ENCODE measurements around the gene MATN3.
"Not testable (repeated sequence)": the region's sequence is repeated elsewhere in the genome, so short reads cannot be mapped to it uniquely, and the experiment has no call there.

The MATN3 gene, protein sequence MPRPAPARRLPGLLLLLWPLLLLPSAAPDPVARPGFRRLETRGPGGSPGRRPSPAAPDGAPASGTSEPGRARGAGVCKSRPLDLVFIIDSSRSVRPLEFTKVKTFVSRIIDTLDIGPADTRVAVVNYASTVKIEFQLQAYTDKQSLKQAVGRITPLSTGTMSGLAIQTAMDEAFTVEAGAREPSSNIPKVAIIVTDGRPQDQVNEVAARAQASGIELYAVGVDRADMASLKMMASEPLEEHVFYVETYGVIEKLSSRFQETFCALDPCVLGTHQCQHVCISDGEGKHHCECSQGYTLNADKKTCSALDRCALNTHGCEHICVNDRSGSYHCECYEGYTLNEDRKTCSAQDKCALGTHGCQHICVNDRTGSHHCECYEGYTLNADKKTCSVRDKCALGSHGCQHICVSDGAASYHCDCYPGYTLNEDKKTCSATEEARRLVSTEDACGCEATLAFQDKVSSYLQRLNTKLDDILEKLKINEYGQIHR

DNA sequence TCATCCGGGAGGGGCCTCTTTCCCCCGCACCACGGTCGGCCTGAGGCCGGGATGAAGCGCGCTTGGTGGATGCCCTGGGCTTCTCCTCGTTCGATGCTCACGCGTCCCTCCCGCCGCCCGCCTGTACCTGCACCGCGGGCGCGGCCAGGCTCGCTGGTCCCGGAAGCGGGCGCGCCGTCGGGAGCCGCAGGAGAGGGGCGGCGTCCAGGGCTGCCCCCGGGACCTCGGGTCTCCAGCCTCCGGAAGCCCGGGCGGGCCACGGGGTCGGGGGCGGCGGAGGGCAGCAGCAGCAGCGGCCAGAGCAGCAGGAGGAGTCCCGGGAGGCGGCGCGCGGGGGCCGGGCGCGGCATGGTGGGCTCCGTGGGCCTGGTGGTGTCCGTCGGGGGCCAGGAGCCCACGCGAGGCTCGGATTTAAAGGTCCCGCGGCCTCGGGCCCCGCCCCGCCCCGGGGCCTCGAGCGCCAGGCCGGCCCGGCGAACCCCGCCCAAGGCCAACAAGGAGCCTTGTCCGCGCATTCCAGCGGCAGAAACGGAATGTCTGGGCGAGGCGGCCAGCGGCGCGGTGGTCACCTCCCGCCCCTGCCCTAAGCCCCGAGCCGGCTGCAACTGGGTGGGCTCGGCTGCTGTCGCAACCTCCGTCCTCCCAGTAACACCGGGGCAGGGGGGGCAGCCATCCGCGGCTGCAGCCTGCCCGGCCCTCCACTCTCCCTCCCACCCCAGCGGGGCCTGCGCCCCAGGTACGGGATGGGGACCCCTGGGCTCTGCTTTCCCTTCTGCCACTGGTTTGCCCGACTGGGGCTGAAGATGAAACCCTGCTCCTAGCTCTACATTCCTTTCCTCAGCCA, at the start of gene MATN3:
MATN3 (minus strand) TSS at position 387 of the 844 bp plus-strand sequence; CDS start at position 350, 37 bp downstream.
- no peak for DNase-seq

DNA sequence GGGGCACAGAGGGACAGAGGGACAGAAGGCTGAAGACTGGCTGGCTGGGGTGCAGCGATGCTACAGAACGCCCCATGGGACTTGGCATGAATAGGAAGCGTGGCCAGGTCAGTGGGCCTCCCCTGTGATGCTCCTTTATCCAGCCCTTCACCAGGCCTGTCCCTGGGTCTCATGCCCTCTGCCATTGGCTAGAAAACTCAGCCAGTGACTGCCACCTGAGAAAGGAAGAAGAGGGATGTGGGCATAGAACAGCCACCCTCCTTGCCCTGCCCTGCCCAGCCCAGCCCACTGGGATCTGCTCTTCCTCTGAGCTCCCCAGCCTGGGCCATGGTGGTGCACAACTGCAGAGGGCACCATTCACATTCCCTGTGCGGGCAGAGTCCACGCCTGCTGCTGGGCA, 49.5 kb upstream of the MATN3 start:
- DNase-seq: no peak

DNA sequence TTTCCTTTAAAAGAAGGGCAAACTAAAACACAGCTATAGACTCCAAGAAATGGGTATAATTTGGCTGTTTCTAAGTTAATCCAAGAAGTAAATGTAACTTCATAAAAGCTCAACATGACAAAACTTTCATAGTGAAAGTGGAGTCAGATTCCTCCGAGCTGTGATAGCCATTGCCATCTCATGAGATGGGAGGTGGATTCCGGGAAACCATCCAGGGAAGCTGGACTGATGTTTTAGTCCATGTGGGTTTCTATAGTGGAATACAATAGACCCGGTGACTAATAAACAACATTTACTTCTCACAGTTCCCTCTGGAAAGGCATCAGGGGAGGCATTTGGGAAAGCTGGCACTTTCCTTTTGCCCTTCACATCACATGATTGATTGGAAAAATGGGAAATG, 49.0 kb upstream of the MATN3 start:
- no peak for DNase-seq

DNA sequence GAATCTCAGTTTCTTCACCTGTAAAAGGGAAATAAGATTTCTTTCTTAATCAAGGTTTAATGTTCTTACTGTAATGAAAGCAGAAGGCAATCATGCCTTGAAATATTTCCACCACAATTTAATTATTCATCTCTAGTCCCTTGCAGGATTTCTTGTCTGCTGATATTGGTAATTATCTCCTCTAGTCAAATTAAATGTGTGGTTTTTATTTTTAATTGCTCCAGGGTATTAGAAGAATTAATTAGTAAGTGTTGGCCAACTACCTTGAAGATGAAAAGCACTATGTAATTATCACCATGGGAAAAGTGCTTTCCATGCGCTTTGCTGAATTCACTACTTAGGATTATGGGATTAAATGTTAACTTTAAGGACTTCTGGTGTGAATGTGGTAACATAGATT, 47.6 kb upstream of the MATN3 start:
- DNase-seq: no peak

DNA sequence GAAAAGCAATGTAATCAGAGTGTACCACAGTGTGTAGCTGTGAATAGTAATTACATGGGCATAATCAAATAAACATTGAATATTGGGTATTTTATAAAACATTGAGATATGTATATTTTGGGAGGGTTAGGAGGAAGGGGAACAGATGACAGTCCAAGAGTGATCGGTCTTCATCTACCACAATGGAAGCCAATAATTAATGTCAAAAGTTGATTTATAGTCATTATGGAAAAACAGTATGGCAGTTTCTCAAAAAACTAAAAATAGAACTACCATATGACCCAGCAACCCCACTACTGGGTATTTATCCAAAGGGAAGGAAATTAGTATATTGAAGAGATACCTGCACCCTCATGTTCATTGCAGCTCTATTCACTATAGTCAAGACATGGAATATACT, 44.8 kb upstream of the MATN3 start:
- DNase-seq: no peak

DNA sequence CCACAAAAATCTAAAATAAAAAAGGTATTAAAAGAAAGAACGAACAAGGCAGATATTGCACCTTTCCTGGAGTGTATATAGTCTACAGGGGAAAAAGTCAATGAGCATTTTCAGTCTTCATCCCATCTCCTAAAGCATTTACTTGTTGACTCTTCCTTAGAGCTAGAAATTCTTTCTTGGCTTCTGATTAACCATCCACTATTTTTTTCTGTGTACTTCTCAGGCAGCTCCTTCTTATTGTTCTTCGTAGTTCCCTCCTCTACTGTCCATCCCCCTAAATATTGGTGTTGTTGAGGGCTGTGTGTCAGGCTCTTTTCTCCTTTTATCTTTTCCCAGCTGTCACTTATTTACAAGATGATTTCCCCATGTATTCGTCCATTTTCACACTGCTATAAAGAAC, 42.5 kb upstream of the MATN3 start:
- DNase-seq: no peak

DNA sequence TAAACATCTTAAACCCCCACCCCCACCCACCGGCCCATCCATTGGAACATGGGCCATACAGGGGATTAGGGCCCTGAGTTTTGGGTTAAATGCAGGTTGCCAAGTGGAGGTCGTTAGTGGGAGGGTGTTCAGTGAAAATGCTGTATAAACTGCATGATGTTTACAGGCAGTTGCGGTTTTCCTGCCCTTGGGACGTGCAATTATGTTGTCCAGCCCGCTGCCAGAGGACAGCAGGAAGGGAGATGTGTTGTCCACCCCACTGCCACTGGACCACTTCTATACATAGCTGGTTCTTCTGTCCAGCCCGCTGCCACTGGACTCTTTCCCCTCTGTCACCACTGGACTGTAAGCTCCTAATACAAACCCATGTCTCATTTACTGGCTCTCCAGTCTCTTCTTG, 41.7 kb upstream of the MATN3 start:
- no peak for DNase-seq

DNA sequence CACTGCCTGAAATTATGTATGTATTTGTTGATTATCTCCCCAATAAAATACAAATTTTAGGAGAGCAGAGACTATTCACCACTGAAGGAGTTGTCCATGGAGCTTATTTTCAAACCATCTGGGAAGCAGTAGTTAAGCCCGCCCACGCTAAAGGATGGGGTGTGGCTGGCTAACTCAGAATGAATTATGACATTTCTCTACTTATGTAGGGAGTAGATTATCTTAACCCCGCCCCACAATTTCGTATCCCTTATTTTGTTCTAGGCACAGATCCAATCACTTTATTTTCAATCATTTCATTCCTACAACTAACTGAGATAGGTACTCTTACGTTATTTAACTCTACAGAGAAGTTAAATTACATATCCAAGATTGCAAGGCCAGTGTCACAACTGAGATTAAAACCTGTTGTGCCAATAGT, 40.4 kb upstream of the MATN3 start:
- DNase-seq: peak; percentile 48

DNA sequence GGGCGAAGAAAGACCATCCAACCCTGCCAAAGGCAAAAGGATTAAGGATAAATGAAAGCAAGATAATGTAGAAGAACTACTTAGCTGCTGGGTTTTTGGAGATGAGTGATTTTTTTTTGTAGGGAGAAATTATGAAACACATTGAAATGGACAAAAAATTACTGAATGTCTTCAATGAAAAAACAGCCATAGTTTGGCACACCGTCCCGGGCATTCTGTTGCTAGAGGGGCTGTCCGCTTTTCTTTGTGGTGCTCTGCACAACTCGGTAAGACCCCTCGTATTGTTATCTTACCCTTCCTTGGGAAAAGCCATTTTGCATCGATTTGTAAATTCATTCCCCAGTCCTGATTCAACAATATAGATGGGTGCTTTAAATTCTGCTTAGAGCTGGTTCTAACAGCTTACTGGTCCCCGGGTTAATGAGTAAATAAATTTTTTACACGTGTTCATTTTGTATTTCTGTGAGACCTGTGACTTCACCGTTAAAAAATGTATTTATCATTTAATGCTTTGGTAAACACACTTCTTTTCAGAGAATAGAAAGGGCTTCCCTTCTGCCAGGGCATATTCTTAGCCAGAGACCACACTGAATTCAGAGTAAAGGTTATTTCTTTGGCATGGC, 39.9 kb upstream of the MATN3 start:
- peak; percentile 13 for DNase-seq

DNA sequence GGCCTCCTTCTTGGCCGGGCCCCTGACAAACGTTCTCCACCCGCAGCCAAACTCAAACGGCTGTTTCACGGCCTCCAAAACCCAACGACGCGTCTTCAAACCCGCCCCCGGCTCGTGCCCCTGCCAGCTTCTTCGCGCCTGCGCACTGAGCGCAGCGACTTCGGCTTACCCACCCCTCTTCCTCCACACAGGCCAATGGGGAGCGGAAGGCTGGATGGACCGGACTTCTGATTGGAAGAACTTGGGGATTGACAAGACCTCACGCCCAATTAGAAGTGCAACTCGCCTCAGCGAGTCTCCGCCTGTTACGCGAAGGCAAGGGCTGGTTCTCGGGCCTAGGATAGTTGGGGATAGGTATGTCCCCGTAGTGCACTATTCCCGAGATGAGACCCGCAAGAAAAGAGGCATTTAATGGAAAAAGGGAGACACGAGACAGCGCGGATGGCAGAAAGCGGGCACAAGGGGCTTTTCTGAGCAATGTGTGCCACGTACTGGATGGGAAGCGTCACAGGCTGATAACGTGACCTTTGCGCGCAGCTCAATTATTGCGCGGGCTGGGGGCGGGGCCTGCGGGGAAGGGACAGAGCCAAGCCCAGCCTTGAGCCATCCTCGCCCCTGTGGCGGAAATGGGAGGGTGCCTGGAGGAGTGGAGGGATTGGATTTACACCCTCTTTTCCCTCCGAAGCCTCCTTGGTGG, 39.2 kb upstream of the MATN3 start, which contains the start of gene LAPTM4A:
LAPTM4A (minus strand) TSS at position 97 of the 697 bp plus-strand sequence. CDS start 108 bp downstream, outside the sequence.
- peak; percentile 99 for DNase-seq

DNA sequence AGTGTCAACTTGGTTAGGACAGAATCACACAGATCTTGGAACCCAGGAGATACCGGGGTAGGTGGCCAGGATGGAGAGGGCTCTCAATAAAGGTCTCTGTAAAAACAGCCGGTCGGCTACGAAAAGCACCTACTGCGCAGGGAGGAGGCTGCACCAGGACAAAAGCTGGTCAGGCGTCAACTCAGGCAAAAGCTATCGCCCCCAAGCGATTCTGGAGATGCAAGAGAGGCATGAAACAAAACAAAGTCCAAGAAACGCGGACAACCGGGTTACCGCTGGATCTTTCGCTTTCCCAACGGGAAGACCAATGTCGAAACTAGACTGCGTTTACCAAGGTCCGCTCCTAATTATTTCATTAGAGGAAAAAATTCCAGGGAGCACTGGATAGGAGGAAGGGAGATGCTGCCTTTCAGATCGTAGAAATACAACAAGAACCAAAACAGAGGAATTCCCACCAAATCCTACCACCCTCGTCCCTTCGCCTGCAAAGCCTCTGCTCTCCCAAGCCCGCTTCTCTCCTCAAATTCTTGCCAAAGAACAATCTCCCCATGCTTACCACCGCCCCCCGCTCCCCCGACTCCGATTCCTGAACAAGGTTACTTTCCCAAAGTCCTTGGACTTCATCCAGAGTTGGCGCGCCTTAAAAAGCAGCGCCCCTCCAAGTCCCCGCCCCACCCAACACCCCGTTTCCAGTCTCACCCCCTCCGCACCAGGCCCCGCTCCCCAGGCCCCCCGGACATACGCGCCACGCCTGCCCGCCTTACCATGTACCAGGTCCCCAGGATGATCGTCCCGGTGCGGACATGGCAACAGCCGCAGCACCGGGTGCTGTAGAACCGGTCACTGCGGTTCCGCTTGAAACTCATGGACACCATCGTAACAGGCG, 38.4 kb upstream of the MATN3 start:
- peak; percentile 33 for DNase-seq

DNA sequence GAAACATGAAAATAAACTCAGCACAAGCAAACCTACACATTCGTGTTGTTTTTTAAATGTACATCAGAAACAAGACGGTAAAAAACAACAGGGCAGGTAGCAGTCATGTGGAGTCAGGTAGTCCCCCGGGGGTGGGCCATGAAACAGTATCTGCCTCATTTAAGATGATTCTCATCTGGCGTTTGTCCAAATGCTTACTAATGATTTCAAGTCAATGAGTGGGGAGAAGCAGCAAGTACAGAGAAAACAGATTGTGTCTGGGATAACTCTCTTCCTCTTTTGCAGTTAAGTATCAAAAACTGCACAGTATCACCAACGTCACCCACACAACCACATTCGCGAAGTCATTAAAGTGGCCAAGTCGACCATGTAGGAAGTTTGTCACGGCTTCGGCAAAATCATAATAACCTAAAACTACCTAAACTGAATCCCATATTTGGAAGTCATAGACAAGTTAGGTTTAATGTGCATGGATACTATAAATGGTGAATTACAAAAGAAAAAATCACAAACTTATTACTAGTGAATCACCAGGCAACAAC, 37.7 kb upstream of the MATN3 start:
- peak; percentile 69 for DNase-seq

DNA sequence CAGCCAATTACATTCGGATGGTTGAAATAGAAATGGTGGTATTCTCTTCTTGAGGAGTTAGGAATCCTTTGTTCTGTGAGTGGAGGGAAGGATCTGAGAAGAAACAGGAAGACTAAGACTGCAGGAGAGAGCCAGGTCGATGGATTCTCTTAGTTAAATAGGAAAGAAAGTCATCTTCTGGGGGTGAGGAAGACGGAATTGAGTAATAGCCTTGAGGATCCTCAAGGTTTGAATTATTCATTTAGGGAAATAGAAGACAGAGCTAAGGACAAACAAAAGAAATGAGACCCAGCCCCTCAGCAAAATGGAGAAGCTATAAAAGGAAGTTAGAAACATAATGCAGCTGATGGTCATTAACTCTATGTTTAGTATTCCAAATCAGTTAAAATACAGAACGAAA, 37.2 kb upstream of the MATN3 start:
- peak; percentile 26 for DNase-seq

DNA sequence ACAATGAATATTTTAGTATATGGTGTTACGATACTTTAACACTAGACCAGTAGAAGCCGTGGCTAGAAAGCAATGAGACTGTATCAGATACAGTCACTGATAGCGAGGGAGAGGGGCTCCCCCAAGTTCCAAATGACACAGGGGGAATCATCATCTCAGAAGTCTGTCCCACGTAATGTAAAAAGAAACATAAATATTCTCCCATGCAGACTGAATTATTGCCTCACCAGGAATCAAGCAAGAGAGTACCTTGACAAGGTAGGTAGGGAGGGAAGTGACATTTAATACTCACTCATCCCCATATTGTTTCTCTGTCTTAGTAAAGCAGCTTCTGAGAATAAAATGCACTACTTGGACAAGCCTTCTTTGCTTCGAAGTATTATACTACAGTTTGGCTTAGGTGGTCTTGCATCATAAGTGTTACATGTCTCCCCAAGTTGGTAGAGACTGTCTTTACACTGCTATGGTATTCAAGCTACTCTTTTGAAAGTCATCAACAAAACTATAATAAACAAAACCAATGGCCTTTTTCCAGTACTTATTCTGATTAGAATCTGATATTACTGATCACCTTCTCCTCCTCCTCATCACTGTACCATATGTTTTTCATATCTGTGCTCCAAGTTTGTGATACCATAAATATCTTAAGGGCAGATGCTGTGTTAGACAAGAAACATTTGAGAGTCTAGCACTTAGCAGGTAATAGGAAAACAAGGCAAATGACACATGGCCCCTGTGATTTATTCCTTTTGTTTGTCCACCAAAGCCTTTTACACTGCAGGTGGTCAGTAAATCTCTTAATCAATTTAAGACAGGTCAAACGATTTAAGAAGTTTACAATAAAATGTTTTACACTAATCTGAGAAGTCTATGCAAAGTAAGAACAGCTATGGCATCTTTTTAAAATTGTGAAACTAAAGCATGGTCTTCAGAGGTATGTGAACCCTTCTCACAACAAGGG, 36.3 kb upstream of the MATN3 start:
- DNase-seq: no peak

DNA sequence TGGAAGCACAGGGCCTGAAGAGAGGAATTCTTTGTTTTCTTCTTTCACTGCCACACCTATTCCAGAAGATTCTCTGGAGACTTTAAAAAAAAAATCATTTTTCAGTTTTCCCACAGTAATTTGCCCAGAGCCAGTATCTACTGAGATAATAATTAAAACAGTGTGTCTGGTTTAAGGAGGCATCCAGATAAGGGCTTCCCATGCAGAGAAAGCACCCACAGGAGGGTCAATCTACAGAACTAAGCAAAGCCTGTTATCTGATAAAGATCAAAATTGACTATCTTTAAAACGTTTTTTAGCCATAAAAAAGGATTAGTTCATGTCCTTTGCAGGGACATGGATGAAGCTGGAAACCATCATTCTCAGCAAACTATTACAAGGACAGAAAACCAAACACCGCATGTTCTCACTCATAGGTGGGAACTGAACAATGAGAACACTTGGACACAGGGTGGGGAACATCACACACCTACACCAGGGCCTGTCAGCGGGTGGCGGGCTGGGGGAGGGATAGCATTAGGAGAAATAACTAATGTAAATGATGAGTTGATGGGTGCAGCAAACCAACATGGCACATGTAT, 33.3 kb upstream of the MATN3 start:
- not testable (repeated sequence) for DNase-seq

DNA sequence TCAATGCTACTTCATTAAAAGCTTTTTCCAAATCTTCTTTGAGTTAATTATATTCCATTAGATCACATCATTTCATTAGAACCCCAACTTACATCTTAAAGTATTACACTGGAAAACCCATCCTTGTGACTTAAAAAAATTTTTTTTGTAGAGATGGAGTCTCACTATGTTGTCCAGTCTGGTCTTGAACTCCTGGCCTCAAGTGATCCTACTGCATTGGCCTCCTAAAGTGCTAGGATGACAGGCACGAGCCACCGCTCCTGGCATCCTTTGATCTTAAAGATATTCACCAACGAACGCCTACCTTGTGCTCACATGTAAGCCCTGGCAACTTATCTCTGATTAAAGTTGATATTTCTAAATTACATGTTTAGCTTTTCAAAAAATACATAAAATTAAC, 32.3 kb upstream of the MATN3 start:
- DNase-seq: no peak

DNA sequence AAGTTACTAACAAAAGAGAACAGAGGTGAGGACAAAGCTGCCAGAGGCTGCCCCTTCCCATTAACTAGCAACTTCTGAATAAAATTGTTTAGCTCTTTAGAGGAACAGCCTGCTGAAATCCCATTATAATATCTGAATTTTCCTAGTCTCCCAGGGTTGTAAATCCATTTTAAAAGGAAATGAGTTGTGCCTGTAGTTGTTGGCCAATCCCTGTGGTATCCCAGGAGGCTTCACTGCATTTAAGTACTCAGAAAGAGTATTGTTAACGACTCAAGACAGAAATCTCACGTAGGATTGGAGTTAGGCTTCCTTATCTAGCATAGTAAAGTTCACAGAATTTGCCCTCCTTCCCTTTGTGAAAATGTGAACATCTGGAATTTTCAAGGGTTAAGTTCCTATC, 30.1 kb upstream of the MATN3 start:
- DNase-seq: no peak

DNA sequence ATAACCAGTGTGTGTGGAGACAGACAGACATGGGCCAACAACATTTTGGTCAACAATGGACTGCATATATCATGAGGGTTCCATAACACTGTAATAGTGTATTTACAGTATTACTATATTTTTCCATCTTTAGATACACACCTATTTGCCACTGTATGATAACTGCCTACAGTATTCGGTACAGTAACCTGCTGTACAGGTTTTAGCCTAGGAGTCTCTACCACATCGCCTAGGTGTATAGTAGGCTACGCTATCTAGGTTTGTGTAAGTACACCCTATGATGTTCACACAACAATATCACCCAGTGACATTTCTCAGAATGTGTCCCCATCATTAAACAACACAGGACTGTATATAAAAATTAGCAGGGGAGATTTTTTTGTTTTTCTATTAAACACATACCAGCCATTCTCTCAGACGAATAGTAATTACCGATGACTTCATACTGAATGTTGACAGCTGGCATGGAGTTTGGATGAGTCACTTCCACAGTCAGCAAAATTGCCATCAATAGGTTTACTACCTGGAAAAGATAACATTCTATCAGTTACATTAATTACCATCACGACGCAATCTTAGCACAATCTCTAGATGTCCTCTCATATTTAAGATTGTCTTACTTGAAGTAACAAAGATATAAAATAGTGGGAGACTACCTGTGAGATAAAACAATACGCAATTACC, 28.2 kb upstream of the MATN3 start:
- no peak for DNase-seq

DNA sequence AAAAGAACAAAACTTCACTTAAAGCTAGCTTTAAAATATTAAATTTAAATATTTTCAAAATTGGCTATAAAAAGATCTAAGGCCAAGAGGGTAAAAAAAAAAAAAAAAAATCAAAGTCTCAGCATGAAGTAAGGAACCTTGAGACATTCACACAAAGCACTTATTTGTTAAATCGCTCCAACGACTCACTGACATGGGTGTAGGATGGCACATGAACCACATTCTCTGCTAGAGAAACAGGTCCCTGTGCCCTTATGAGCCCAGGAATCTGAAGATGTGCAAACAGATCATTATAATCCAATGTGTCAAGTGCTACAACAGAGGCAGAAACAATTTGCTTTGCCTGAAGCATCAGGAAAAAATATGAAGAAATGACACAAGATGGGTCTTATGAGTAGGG, 25.2 kb upstream of the MATN3 start:
- DNase-seq: no peak
